HG02938 (cell line): Measurements from ENCODE around the gene RIMS1.

ENCODE experiments used
- ATAC-seq: cut with Tn5 transposase; IDR thresholded peaks from one replicate; pipeline ENCODE4 v1.9.1; 2021; ENCODE audit warnings: mild to moderate bottlenecking, moderate library complexity; ENCODE audit not compliant: unreplicated experiment

The RIMS1 gene, protein sequence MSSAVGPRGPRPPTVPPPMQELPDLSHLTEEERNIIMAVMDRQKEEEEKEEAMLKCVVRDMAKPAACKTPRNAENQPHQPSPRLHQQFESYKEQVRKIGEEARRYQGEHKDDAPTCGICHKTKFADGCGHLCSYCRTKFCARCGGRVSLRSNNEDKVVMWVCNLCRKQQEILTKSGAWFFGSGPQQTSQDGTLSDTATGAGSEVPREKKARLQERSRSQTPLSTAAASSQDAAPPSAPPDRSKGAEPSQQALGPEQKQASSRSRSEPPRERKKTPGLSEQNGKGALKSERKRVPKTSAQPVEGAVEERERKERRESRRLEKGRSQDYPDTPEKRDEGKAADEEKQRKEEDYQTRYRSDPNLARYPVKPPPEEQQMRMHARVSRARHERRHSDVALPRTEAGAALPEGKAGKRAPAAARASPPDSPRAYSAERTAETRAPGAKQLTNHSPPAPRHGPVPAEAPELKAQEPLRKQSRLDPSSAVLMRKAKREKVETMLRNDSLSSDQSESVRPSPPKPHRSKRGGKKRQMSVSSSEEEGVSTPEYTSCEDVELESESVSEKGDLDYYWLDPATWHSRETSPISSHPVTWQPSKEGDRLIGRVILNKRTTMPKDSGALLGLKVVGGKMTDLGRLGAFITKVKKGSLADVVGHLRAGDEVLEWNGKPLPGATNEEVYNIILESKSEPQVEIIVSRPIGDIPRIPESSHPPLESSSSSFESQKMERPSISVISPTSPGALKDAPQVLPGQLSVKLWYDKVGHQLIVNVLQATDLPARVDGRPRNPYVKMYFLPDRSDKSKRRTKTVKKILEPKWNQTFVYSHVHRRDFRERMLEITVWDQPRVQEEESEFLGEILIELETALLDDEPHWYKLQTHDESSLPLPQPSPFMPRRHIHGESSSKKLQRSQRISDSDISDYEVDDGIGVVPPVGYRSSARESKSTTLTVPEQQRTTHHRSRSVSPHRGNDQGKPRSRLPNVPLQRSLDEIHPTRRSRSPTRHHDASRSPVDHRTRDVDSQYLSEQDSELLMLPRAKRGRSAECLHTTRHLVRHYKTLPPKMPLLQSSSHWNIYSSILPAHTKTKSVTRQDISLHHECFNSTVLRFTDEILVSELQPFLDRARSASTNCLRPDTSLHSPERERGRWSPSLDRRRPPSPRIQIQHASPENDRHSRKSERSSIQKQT (N-terminal part only)

DNA sequence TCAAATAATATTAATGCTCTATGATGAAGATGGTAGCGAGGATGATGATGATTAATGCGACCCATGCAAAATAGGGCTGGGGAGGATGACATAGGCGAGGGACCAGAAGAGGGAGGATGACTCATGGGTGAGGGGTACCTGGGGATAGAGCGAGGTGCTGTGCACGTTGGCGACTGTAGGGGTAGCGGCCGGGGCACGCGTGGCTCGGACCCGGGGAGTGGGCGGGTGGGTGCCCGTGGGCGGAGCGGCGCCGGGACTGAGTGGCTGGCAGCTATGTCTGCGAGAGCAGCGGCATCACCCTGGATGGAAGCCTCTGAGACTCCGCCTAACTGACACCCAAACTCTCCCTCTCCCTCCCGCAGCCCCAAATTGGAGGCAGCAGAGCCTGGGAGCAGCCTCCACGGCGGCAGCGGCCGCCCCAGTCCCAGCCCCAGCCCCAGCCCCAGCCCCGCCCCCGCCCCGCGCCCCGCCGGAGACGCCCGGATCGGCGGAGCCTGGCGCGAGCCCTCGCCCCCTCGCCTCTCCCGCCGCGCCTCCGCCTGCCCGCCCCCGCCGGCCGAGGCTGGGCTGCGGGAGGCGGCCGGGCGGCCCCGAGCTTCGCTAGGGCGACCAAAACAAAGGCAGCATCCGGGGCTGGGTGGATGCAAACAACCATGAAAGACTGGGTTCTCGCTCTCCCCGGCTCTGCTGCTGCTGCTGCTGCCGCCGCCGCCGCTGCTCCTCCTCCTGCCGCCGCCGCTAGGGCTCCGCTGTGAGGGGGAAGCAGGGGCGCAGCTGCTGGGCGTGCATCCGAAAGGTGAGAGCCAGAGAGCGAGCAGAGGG is at the start of gene RIMS1:
Gene RIMS1, plus strand, starts transcription at position 367 of the 822 bp plus-strand sequence. CDS start 474 bp downstream, outside the sequence.
- ATAC-seq = peak; percentile 94

DNA sequence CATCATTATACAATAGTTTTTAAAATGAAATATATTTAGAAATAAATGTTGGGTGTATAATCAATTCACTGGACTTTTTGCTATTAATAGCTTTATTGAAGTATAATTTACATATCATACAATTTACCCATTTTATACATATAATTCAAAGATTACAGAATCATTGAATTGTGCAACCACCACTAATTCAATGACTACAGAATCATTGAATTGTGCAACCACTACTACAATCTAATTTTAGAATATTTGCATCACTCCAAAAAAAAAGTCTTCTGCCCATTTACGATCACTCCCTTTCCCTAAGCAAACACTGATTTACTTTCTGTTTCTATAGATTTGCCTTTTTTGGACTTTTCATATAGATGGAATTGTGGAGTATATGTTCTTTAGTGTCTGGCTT is 35.1 kb upstream of the RIMS1 start:
- no peak for ATAC-seq

DNA sequence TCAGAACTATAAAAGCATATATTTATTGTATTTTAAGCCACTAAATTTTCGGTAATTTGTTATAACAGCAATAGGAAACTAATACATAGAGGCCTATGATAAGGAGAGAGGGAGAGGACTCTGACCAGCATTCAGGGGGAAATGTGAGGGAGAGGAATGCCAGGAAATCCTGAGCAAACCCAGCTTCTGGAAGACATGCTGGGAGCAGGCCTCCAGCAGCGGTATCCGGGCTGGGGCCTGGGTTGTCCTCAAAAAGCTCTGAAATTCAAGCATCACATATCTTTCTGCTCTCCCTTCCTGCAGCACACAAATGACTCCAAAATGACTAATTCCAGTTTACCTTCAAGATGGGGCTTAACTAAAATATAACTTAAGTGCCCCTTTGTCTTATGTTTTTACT is 33.4 kb upstream of the RIMS1 start:
- ATAC-seq = no peak

DNA sequence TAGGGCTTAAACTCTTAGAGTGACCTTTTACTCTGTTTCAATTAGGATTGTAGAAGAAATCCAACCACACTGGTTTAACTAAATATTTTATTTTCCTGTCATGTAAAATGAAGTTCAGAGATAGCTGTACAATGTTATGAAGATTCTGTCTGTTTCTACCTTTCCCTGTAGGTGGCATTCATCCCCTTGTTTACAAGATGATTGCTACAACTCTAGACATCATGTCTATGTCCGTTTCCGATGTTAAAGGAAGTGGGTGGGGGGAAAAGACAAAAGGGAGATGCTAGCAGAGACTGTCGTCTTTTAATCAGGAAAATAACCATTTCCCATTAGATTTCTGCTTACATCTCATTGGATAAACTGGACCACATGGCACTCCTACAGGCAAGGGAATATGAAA is 30.9 kb upstream of the RIMS1 start:
- no peak for ATAC-seq

DNA sequence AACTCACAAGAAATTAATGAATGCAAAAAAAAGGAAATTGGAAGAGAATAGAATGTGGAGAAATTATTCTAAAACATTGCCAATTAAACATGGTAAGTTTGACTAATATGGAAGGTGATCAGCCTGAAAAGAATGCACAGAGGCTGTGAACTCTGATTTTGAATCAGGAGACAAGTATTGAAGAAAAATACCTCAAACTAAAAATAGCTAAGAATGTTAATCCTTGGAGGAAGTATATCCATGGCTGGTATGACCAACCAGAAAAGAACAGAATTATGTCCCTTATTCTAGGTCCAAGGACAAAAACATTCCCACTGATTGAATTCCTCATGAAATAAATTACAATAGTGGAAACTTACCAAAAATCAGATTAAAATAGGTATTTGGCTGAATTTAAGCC is 7.3 kb upstream of the RIMS1 start:
- ATAC-seq = no peak

DNA sequence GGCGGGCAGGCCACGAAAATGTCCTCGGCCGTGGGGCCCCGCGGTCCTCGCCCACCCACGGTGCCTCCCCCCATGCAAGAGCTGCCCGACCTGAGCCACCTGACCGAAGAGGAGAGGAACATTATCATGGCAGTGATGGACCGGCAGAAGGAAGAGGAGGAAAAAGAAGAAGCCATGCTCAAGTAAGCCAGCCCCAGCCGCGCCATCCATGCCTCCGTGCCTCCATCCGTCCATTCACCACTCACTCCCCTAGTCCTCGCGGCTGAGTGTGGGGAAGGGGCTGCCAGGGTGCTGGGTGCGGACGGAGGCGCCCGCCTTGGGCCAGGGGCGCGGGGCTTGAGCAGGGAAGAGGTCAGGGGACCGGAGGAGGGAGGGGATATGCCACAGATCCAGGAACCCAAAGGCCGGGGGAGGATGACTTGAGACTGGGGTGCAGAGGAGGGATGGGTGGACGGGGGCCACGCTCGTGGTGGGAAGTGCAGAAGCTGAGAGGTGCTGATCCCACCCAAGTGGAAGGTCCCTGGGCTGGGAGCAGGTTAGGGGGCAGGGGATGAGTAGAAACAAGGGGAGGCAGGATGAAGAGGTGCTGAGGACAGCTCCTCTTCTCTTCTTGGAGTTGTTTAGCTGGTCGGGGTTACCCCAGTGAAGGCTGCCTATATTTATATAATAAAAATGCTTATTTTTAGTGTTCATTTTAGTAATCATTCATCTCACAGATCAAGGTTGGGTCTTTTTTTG is 825 bp downstream of the RIMS1 start:
- ATAC-seq = no peak

DNA sequence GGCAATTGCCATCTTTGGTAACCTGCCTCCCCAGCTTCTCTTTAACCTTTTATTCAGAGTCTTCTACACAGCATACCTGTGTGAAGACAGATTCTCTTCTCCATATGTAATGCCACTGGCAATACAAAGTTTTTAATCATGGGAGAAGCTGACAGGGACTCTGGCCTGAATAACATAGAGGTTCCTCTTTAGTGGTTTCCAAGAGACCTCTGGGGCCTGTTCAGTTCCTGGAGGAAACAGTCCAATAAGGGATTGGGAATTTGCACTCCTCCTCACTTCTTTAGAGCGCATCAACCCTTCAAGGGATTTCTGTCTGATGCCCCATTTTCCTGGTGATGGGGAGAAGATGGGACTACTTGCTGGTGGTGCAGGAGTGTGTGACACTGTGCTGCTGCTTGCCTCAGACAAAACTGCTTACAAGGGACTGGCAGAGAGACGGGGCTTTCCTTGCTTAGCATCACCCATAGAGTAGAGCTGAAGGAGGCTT is 1.4 kb downstream of the RIMS1 start:
- no peak for ATAC-seq

DNA sequence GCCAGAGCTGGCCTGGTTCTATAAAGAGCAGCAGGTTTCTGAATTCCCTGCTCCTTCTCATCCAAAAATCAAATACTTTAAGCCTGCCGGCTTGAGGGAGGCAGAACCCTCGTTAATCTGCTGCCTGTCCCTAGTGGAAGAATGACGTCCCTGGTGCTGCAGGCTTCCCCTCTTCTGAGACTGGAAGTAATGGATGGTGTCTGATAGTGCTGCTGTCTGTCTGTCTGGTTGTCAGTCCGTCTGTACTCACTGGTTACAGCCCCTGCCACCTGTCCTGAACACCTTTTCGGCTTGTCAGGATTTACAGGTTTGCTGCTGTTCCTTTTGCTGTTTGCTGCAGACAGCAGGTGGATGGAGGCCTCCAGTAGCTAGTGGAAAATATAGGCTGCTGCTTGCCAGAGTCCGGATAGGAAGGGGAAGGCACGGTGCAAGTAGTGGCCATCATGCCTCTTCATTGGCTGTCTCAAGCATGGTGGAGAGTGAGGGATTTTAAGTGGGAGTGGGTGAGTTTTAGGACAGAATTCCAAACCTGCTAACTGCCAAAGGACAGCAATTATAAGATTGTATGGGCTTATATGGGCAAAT is 2.5 kb downstream of the RIMS1 start:
- no peak for ATAC-seq

DNA sequence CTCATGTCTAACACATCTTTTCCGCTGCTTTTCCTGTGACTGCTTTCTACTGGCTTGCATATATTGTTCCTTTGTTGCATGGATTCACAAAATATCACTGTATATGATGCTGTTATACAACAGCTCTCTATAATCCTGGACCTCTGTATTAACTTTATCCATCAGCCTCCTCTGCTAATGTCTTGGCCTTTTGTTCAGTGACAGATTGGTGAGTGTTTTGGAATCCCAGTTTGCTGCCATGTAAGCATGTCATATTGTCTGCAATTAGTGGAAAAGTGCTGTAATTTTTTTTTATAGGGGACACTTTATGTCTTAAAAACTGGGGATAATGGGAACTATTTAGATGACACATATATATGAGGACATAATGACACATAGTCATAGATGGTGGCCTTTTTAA is 3.0 kb downstream of the RIMS1 start:
- ATAC-seq = no peak

DNA sequence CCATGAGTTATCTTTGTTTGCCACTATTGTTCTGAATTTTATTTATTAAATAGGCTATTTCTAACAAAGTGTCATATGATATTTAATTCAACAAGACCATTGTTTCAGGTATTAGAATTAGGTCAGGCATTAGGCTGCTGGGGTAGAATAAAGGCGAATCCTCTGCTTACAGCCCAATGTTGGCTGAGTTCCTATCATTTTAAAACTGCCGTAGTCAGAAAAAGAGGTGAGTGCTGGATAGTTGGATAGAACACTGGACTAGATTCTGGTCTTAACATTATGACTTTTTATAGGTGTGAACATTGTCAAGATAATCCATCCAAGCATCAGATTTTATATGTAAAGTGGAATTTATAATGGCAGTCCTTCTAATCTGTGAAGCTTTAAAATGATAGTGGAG is 6.3 kb downstream of the RIMS1 start:
- ATAC-seq = no peak

DNA sequence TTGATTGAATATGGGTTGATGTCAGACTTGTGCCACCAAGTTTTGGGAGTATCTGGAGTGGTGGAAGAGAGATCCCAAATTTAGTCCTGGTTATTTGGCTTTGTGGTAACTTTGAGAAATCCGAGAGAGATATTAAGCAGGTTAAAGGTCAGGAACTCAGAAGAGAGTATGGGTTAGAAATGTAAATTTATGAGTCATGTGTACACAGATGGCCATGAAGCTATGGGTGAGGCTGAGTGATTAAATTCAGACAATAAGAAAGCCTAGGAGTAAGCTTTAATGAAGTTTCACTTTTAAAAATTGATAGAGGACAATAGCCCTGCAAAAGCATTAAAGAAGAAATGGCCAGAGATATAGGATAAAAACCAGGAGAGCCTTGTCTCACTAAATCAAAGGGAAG is 14.3 kb downstream of the RIMS1 start:
- no peak for ATAC-seq

DNA sequence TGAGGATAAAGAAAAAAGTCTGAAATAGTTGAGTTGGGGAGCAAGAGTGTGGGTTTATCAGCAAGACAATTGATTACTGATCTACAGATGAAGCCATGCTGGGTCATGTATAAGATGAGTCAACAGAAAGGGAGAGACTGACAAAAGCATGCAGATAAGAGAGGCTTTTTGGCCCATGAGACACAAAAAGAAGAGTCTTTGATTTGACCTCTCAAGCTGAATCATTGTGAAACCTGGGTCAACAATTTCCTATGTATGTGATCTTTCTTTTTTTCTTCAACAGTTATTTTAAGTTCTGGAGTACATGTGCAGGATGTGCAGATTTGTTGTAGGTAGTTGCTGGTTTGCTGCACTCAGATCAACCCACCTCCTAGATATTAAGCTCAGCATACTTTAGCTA is 15.9 kb downstream of the RIMS1 start:
- ATAC-seq = peak; percentile 87

DNA sequence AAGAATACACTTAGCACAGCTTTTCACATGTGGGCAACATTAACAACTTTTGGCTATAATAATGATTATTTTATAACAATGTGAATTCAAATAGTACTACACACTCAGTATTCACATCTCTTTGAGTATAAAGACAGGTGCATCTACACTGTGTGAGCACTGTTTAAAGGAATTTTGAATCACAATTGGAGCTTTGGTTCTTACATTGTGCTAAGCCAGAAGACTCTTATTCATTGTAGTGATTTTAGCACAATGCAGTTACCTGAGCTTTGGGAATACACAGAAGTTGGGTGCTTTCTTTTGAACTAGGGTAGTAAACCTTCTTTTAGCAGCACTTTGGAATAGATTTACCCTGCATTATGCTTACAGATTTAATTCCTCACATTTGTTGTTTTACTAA is 20.5 kb downstream of the RIMS1 start:
- ATAC-seq = no peak

DNA sequence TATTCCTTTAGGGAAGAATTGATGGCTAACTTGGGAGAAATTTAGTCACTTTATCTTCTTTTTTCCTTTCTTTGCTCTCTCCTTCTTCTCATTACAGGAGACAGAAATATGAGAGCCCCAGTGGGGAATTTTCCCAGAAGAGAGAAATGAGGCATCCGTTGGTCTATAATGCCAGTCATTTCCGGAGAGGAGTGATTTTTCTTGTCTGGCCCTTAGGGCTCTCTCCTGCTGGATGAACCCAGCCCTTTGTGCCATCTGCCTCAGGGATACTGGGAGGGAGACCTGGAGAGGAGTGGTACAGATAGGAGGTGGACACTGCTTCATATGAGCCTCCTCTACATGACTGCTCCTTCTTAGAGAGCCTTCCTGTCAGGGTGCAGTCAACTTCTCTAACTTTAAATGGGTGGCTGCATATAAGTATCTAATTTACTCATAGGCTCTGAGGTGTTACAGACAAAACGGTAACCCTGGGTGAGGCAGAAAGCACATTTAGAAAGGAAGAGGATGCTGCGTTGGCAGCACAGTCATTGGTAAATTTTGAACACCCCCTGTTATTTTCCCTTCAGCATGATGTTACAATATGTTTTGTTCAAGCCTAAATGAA is 21.9 kb downstream of the RIMS1 start:
- ATAC-seq = peak; percentile 60

DNA sequence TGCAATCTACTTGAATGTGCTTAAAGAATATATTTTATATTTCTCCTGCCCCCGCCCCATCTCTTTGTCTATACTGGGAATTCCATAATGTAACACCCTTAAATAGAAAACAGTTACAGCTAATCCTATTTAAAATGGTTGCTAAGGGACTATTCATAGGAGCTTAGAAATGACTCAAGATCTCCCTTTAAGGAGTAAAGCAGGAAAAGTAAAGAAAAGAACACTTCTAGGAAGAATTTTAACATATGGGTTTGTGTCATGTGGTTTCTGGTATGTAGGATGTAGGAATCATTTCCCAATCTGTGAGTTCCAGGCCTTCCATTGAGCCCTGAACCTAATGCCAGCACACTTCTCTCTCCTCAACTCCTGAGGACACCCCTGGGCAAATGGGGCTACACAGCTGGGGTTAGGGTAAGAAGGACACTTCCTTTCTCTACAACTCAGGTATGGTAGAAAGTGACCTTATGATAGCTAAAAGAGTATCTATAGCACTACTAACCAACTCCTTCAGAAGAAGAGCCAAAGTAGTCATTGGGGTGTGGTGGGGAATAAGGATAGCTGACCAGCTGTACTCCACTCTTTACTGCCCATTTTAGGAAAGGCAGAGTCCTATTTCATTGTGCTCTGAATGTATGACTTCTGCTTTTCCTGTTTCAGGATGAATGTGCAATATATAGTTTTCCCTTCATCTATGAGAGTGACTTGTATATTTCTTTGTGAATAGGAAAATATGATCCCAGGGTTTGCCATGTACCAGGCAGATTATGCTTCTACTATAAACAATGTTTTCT is 27.3 kb downstream of the RIMS1 start:
- no peak for ATAC-seq

DNA sequence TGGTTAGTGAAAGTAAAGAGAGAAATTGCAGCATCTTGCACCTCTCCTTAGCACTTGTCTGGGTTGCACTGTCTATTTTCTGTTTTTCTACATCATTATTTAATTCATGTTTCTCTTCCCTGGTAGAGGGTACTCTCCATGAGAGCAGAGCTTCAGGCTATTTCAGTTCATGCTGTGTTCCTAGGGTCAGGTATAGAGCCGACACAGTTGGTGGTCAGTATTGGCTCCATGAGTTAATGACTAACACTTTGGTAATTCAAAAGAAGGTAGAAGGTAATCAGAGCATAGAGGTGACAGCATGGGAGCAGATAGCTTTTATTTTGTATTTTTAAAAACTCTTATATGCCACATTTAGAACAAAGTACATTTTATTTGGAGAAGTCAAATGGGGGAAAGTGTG is 42.7 kb downstream of the RIMS1 start:
- no peak for ATAC-seq

DNA sequence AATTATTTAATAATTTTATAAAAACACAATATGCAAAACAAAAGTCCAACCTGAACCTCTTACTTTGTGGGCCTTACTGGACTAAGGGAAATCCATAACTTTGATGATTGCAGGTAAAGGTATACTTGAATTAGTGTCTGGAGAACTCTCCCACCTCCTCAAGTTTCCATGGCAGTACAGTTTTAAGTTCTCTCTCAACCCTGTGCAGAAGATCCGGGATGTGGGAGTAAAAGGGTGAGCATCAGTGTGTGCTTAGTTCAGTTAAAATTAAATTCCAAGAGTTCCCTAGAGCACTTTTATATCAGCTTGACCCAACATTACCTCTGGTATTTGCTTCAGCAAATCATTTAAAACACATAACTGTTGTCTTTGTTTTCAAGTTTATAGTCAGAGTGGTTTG is 47.5 kb downstream of the RIMS1 start:
- no peak for ATAC-seq

DNA sequence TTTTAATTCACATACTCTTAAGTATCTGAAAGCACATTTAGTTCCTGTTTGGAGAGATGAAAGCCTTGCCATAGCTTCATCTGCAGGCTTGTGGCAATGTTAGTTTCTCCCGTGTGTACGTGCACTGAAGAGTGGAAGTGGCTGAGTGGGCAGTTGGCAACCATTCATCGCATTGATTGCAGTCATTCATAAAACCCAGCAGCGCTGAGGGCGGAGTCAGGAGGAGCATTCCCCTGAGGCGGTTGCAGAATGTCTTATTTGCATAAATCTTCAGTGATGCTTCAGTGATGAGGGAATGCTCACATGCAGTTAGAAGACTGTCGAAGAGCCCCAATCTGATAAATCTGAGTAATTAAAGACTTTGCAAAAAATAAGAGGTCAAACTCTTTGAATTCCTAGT is 79.1 kb downstream of the RIMS1 start:
- no peak for ATAC-seq
